Daoy (cell line): ENCODE results near the gene PHIP. TPM values are rescaled to one million over a fixed set of nuclear protein-coding genes. Genes with fewer than 3 reads are reported as not detected.

ENCODE experiments used
- DNase-seq: peaks from one replicate; pipeline ENCODE4 v3.0.0-alpha.2; 2015; ENCODE audit warnings: low read depth
- total RNA-seq: library from RNA; depleted of rRNA; stranded (reverse); fragments of >200 nt; shearing (Covaris generic); gene quantifications from 2 replicates; pipeline ENCODE4 v1.2.3, GENCODE V29; 2014

The PHIP gene
- total RNA-seq, 1 experiment from 2014 or later, result 25.1 TPM

- no peak for DNase-seq
Observed at GRCh38 chr6:79070206-79070825, 7.7 kb downstream of the PHIP start.

GRCh38 chr6:79066828-79067227 is 11.2 kb downstream of the PHIP start:
- DNase-seq, result no peak

GRCh38 chr6:79066330-79066729 is 11.7 kb downstream of the PHIP start:
- DNase-seq, result no peak

GRCh38 chr6:79065232-79065631 is 12.8 kb downstream of the PHIP start:
- no peak for DNase-seq

GRCh38 chr6:79064635-79065034 is 13.4 kb downstream of the PHIP start:
- no peak for DNase-seq

- DNase-seq, result no peak
Observed at GRCh38 chr6:79062708-79063107, 15.3 kb downstream of the PHIP start.

- no peak for DNase-seq
Observed at GRCh38 chr6:79057746-79058145, 20.3 kb downstream of the PHIP start.

GRCh38 chr6:79056226-79056625 is 21.8 kb downstream of the PHIP start:
- DNase-seq, result no peak

- DNase-seq, result peak; percentile 13
Observed at GRCh38 chr6:79048611-79049010, 29.4 kb downstream of the PHIP start.

GRCh38 chr6:79047072-79047471 is 31.0 kb downstream of the PHIP start:
- DNase-seq, result no peak

- no peak for DNase-seq
Observed at GRCh38 chr6:79045966-79046365, 32.1 kb downstream of the PHIP start.

- DNase-seq, result no peak
Observed at GRCh38 chr6:79042799-79043126, 35.3 kb downstream of the PHIP start.

- no peak for DNase-seq
Observed at GRCh38 chr6:79042088-79042798, 35.8 kb downstream of the PHIP start.

GRCh38 chr6:79040083-79040482 is 38.0 kb downstream of the PHIP start:
- no peak for DNase-seq

GRCh38 chr6:79038061-79038460 is 40.0 kb downstream of the PHIP start:
- DNase-seq, result no peak

- no peak for DNase-seq
Observed at GRCh38 chr6:79034865-79035264, 43.2 kb downstream of the PHIP start.

- DNase-seq, result no peak
Observed at GRCh38 chr6:79033279-79033678, 44.8 kb downstream of the PHIP start.

GRCh38 chr6:79031821-79032590 is 46.0 kb downstream of the PHIP start:
- peak; percentile 60 for DNase-seq

- DNase-seq, result no peak
Observed at GRCh38 chr6:79030511-79030910, 47.5 kb downstream of the PHIP start.

GRCh38 chr6:79030023-79030422 is 48.0 kb downstream of the PHIP start:
- DNase-seq, result no peak

GRCh38 chr6:79028641-79029314 is 49.3 kb downstream of the PHIP start:
- no peak for DNase-seq

GRCh38 chr6:79011940-79012339 is 66.1 kb downstream of the PHIP start:
- no peak for DNase-seq
